HEK293T (cell line): ENCODE measurements around the gene GTF3C1.

Experiments used
- BHLHE40 ChIP-seq: fragments of 450-650 bp; IDR thresholded peaks from 2 replicates; pipeline ENCODE4 v1.6.1; 2016; ENCODE audit warnings: mild to moderate bottlenecking, moderate library complexity, borderline replicate concordance
- CTBP1 ChIP-seq: fragments of 450-650 bp; IDR thresholded peaks from 2 replicates; pipeline ENCODE4 v1.6.1; 2016; ENCODE audit warnings: borderline replicate concordance
- FOXA1 ChIP-seq: fragments of 450-650 bp; IDR thresholded peaks from 2 replicates; pipeline ENCODE4 v1.6.1; 2016; ENCODE audit warnings: mild to moderate bottlenecking
- FOXK2 ChIP-seq: fragments of 450-650 bp; IDR thresholded peaks from 2 replicates; pipeline ENCODE4 v1.6.1; 2016; ENCODE audit warnings: mild to moderate bottlenecking
- FOXM1 ChIP-seq: fragments of 450-650 bp; IDR thresholded peaks from 2 replicates; pipeline ENCODE4 v1.6.1; 2017; ENCODE audit warnings: mild to moderate bottlenecking, borderline replicate concordance
- HDGF ChIP-seq: fragments of 450-650 bp; IDR thresholded peaks from 2 replicates; pipeline ENCODE4 v1.6.1; 2017; ENCODE audit warnings: antibody characterized with exemption, borderline replicate concordance
- L3MBTL2 ChIP-seq: fragments of 450-650 bp; conservative IDR thresholded peaks from 2 replicates; pipeline ENCODE4 v1.6.1; 2016; ENCODE audit warnings: mild to moderate bottlenecking
- LEF1 ChIP-seq: fragments of 450-650 bp; IDR thresholded peaks from 2 replicates; pipeline ENCODE4 v1.6.1; 2017; ENCODE audit warnings: mild to moderate bottlenecking, borderline replicate concordance
- NFRKB ChIP-seq: fragments of 450-650 bp; IDR thresholded peaks from 2 replicates; pipeline ENCODE4 v1.6.1; 2016; ENCODE audit warnings: mild to moderate bottlenecking, moderate library complexity
- PKNOX1 ChIP-seq: fragments of 450-650 bp; IDR thresholded peaks from 2 replicates; pipeline ENCODE4 v1.6.1; 2016
- SP1 ChIP-seq: fragments of 450-650 bp; IDR thresholded peaks from 2 replicates; pipeline ENCODE4 v1.6.1; 2017
- SUZ12 ChIP-seq: fragments of 450-650 bp; IDR thresholded peaks from 2 replicates; pipeline ENCODE4 v1.6.1; 2016; ENCODE audit warnings: mild to moderate bottlenecking
- TARDBP ChIP-seq: fragments of 450-650 bp; IDR thresholded peaks from 2 replicates; pipeline ENCODE4 v1.6.1; 2016
- ZNF384 ChIP-seq: fragments of 450-650 bp; IDR thresholded peaks from 2 replicates; pipeline ENCODE4 v1.6.1; 2016

- no peak for TF ChIP-seq FOXK2
- TF ChIP-seq CTBP1: no peak
- TF ChIP-seq SP1: no peak
- TF ChIP-seq LEF1: no peak
- TF ChIP-seq SUZ12: no peak
- TF ChIP-seq PKNOX1: no peak
- no peak for TF ChIP-seq FOXA1
- no peak for TF ChIP-seq HDGF
- TF ChIP-seq FOXM1: no peak
- no peak for TF ChIP-seq BHLHE40
- no peak for TF ChIP-seq TARDBP
- TF ChIP-seq NFRKB: no peak
- no peak for TF ChIP-seq L3MBTL2
- TF ChIP-seq ZNF384: no peak
These were observed 85.7 kb downstream of the GTF3C1 start for GRCh38 chr16:27463741-27464591.
